ENCODE data around the gene GET4.

DNA sequence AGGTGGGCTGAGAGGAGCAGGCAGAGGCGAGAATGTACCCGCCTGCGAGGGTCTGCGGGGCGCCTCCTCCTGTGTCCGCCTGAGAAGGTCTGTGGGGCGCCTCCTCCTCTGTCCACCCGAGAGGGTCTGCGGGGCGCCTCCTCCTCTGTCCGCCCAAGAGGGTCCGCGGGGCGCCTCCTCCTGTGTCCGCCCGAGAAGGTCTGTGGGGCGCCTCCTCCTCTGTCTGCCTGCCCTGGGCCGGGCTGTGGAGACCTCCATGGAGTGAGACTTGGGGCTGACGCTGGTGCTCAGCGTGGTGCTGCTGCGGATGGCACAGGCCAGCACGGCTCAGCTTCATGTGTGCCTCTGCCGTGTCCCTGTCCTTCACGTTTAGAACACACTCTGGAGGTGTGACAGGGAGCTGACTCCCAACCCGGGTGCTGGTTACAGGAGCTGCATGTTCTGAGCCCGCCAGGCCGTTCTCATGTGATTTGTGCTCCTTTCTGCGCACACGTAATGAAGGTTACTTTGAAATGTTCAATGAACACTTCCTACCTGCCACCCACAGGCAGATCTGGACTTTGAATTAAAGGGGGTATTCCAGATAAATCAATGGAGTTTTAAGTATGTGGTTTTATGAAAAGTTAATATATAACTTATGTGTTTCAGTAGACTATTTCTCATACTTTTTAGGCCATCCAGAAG, 20.5 kb upstream of the GET4 start:
- TF ChIP-seq CTCF (IDR thresholded peaks at IDR 0.05; ENCODE audit: poor library complexity) (no peak), EZH2phosphoT487 (IDR thresholded peaks at IDR 0.05; ENCODE audit: low read depth, severe bottlenecking, unreplicated experiment) (no peak)

Measured in hepatocyte (in vitro differentiated cells).